ENCODE measurements around the gene TRIM43.
"Not testable (repeated sequence)": the region's sequence is repeated elsewhere in the genome, so short reads cannot be mapped to it uniquely, and the experiment has no call there.

TRIM43 gene

GRCh38 chr2:95591701-95592100 is at the start of gene TRIM43:
Gene TRIM43 (plus strand): TSS chr2:95592001. CDS start chr2:95594024, 2,023 bp downstream.
- not testable (repeated sequence) for DNase-seq (ENCODE audit: low spot score)

GRCh38 chr2:95551055-95551568 is 40.7 kb upstream of the TRIM43 start:
- no peak for DNase-seq (ENCODE audit: low spot score)

- DNase-seq (ENCODE audit: low spot score) = no peak
These were observed 38.9 kb upstream of the TRIM43 start for GRCh38 chr2:95552911-95553310.

GRCh38 chr2:95569170-95569569 is 22.6 kb upstream of the TRIM43 start:
- no peak for DNase-seq (ENCODE audit: low spot score)

DNA sequence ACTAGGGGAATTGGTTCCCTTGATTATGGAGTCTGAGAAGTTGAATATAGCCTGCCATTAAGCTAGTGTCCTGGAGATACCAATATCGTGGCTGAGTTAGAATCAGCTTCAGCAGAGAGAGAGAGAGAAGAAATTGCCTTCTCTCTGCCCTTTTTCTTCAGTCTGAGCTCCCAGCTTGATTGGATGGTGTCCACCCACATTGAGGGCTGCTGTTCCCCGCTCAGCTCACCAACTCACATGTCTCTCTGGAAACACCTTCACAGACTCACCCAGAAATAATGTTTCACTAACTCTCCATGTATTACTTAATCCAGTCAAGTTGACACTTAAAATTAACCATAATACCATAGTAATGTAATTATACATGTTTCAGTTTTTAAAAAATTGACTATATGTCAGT is 17.9 kb upstream of the TRIM43 start:
- no peak for DNase-seq (ENCODE audit: low spot score)

DNA sequence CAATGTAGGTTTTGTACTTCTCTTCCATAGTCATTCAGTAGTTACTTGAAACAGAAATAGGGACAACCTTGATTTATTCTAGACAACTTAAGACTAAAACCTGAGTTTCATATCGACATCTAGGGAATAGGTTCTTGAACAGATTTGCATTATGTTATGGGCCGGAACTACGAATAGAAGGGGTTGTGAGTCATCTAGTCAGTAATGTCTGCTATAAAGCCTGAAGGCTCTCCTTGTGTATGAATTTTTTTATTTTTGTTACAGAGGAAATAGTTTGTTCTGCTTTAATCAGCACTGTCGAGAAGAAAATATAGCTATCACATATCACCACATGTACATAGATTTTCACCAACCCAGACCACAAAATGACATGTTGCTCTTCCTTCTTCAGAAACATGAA is 17.3 kb upstream of the TRIM43 start:
- DNase-seq (ENCODE audit: low spot score) = no peak

DNA sequence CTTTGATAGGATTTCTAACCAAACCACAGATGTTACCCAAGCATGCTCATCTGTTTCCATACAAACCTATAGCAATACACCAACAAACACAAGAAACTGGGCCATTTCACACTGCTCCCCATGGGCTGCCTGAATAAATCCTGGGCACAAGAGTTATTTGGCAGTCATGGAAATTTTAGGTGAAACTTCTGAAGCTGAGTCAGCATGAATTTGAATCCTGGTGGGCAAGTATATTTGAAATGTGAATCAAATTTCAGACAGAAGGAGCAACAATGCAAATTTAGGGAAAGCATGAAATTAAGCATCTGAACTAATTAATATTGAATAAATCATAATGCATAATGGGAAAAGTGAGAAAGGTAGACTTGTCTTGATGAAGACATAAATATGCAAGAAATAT is 15.9 kb upstream of the TRIM43 start:
- no peak for DNase-seq (ENCODE audit: low spot score)

GRCh38 chr2:95578539-95578938 is 13.3 kb upstream of the TRIM43 start:
- DNase-seq (ENCODE audit: low spot score) = no peak

DNA sequence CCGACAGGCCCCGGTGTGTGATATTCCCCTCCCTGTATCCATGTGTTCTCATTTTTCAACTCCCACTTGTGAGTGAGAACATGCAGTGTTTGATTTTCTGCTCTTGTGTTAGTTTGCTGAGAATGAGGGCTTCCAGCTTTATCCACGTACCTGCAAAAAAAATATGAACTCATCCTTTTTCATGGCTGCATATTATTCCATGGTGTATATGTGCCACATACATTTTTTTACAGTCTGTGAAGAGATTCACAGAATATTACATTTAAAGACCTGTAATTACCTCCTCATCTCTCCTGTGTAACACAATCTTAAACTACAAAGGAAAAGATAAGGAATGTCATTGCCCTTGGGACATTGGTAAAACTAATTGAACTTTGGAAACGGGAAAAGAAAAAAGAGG is 8.3 kb upstream of the TRIM43 start:
- not testable (repeated sequence) for DNase-seq (ENCODE audit: low spot score)

GRCh38 chr2:95584321-95584720 is 7.5 kb upstream of the TRIM43 start:
- DNase-seq (ENCODE audit: low spot score) = not testable (repeated sequence)

DNA sequence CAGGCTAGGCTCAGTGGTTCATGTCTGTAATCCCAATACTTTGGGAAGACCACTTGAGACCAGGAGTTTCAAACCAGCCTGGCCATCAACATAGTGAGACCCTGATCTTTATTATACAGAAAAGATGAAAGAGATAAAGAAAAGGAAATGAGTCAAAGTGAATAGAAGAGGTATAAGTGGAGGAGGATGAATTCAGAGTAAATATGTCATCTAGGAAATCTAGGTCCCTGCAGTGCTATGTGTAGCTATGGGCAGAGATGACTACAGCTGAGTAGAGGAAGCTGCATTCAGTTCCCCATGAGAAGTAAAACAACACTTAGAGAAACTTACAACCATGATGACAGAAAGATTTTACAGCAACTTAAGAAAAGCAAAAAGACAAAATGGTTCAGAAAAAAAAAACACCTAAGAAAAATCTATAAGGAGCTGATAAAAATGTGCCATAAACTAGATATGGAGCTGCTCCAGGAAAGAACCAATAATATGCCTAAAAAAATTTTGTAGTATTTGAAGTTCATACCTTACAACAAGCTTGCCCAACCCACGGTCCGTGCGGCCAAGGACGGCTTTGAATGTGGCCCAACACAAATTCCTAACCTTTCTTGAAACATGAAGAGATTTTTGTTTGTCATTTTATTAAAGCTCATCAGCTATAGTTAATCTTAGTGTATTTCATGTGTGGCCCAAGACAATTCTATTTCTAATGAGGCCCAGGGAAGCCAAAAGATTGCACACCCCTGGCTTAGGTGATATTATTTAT is 1.8 kb upstream of the TRIM43 start:
- DNase-seq (ENCODE audit: low spot score) = not testable (repeated sequence)

- not testable (repeated sequence) for DNase-seq (ENCODE audit: low spot score)
These were observed 1.2 kb downstream of the TRIM43 start for GRCh38 chr2:95592973-95593372.

DNA sequence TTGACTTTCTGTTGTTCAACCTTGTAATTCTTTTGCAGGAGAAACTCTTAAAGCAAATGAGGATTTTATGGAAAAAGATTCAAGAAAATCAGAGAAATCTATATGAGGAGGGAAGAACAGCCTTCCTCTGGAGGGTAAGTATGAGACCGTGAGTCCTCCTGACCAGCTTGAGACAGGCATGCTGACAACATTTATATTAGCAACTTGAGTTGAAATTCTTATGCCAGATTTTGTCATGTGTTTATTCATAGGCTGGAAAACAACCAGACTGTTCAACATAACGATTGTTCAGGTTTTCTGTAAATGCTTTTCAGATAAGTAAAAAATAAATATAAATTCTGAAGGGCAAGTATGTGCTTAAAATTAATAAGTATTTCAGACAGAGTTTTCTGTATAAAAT is 3.2 kb downstream of the TRIM43 start:
- not testable (repeated sequence) for DNase-seq (ENCODE audit: low spot score)

DNA sequence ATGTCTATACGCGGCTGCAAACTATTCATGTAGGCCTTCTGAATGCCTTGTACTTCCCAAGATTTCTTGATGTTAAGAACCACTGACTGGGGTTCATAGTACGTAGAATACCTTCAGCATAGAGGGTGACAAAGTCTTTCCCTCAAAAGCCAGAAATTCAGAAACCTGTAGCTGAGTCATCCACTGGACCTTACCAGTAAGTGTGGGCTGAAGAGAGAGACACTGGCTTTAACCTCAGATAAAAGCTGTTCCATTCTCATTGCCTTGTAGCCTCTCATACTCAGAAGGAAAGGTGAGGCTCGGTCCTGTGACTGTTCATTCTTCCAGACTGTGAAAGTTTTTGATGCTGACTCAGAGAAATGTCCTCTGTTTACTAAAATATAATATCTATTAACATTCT is 9.5 kb downstream of the TRIM43 start:
- not testable (repeated sequence) for DNase-seq (ENCODE audit: low spot score)

- DNase-seq (ENCODE audit: low spot score) = not testable (repeated sequence)
These were observed 10.3 kb downstream of the TRIM43 start for GRCh38 chr2:95602146-95602545.

DNA sequence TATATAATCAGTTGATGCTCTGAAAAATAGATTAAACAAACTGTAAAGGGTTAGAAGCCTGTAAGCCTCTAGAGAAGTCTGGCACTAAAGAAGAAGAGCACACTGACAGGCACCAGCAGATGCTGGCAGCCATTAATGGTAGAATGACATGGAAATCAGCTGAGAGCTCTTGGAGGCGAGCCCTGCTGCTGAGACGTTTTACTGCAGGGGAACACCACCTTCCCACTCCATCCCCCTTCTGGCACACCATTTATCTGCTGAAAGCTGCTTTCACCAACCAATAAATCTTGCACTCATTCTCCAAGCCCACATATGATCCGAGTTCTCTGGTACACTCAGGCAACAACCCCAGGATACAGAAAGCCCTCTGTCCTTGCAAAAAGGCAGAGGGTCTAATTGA is 16.6 kb downstream of the TRIM43 start:
- DNase-seq (ENCODE audit: low spot score) = not testable (repeated sequence)

DNA sequence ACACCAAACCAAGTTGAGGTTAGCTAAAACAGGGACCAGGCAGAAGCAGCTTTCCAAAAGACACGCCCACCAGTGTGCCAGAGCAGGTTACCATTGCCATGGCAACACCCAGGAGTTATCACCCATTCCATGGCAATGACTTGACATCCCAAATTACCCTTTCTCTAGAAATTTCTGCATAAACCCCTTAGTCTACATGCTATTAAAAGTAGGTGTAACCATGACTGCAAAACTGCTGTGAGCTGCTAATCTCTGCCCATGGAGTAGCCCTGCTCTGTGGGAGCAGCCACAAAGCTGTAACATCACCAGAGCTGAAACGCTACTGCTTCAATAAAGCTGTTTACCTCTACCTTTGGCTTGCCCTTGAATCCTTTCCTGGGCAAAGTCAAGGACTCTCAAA is 18.0 kb downstream of the TRIM43 start:
- not testable (repeated sequence) for DNase-seq (ENCODE audit: low spot score)

DNA sequence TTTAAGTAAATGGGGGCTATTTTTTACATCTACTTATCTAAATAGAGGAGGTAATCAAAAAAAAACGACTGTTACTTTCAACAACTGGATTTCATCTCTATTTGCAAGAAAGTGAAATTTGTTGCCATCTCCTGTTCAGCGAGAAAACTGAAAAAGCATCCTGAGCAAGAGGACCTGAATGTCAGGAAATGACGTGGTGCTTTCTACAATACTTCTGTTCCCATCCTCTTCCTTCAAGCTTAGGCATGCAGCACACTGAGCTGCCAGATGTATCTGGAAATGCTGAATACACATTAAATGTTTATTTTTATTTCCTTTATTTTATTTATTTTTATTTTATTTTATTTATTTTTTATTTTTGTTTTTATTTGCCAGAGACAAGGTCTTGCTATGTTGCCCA is 21.2 kb downstream of the TRIM43 start:
- DNase-seq (ENCODE audit: low spot score) = not testable (repeated sequence)

- DNase-seq (ENCODE audit: low spot score) = not testable (repeated sequence)
These were observed 30.9 kb downstream of the TRIM43 start for GRCh38 chr2:95622728-95623127.

- not testable (repeated sequence) for DNase-seq (ENCODE audit: low spot score)
These were observed 39.2 kb downstream of the TRIM43 start for GRCh38 chr2:95630987-95631386.

DNA sequence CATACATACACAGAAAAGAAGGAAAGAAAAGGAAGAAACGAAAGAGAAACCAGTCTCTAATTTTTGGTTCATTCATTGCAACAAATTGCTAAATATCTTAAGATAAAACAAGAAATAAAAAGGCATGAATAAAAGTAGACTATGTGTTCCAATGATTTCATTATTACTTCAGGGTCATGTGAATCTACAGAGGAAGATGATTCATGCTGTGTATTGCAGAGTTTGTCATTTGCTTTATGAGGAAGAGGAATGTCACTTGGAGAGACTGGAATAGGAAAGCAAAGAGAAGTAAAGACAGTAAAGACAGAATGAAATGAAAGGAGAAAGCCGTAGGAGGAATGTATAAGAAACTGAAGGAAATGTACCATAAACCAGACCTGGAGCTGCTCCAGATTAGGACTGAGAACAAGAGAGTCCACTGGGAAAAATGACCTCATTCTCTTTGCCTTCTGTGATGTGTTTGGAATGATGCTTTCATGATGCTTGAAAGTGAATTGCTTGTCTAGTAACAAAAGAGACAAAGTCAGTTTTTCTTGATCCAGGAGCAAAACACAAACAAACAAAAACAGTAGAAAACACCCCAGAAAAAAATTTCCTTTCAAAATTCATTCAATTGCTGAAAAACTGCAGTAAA is 41.9 kb downstream of the TRIM43 start:
- not testable (repeated sequence) for DNase-seq (ENCODE audit: low spot score)

DNA sequence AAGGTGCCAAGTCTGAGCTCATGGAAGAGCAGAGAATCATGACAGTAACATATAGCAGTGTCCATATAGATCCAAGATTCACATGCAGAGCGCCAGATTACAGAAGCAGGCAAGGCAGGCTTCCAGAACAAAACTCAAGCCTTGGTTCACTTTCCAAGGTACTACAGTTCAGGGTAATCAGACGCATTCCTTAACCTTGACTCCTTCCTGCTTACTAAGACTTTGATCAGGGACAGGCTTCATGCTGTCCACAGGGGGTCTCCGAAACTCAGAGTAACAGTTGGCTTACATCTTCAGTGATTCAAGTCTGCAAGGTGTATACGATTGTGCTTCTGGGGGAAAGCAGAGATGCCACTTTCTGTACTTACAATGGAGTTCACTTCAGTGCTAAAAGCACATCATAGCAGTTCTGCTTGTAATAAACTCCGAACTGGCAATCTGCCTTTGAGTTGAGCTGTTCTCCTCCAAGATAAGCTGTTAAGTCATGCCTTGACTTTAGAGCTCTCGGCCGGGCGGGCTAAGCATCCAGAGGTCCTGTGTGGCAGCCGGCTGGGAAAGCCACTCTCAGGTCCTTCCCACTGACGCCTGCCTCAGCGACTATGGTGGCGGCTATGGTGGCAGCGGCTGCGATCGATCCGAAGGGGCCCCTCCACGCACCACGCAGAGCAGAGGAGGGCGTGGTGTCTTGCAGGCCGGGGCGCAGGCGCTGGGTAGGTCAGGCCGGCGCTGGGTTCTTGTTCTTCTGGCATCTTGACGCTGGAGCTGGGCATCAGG is 48.9 kb downstream of the TRIM43 start:
- not testable (repeated sequence) for DNase-seq (ENCODE audit: low spot score)

DNA sequence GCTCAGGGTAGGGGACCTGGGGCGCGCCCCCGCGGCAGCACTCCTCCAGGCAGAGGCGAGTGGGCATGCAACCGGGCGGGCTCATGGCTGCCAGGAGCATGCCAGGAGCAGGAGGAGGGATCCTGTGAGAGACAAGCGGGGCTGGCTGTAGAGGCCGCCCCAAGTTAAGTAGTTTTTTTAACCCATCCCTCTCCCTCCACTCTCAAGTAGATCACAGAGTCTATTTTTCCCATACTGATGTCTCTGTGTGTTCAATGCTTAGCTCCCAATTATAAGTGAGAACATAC is 49.4 kb downstream of the TRIM43 start:
- DNase-seq (ENCODE audit: low spot score) = not testable (repeated sequence)

All from AG08396 (cell line).